ENCODE measurements around the gene FOXD1.

DNA sequence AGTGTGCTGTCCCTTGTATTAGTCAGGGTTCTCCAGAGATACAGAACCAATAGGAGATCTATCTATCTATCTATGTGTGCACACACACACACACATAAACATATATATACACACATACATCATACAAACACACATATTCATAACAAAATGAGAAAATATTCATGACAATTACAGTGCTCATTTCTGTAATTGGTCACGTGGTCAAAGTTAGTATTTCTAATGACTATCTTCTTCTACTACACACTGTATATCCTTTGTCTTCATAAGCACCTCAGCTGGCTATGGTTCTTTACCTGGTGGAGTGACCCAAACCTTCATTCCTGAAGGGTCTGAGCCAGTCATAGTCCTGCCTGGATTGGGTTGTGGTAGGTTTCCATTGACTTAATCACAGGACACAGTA is 31.9 kb upstream of the FOXD1 start:
- TF ChIP-seq POLR2A (IDR thresholded peaks at IDR 0.05; ENCODE audit: control extremely low read depth in 1 of 2, low read depth in 2 of 2, low read length in 2 of 2), result no peak
- no peak for TF ChIP-seq EP300 (IDR thresholded peaks at IDR 0.05; ENCODE audit: borderline replicate concordance in 1 of 2, low read depth in 2 of 2, low read length in 2 of 2)
- TF ChIP-seq CHD2 (IDR thresholded peaks at IDR 0.05; ENCODE audit: low read length), result no peak
- TF ChIP-seq, protein P1, sequence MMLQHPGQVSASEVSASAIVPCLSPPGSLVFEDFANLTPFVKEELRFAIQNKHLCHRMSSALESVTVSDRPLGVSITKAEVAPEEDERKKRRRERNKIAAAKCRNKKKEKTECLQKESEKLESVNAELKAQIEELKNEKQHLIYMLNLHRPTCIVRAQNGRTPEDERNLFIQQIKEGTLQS (IDR thresholded peaks at IDR 0.05; ENCODE audit: insufficient read depth, low read depth, low read length), result no peak
- TF ChIP-seq TEAD4 (IDR thresholded peaks at IDR 0.05; ENCODE audit: low read depth, low read length), result no peak
- TF ChIP-seq, protein P2, sequence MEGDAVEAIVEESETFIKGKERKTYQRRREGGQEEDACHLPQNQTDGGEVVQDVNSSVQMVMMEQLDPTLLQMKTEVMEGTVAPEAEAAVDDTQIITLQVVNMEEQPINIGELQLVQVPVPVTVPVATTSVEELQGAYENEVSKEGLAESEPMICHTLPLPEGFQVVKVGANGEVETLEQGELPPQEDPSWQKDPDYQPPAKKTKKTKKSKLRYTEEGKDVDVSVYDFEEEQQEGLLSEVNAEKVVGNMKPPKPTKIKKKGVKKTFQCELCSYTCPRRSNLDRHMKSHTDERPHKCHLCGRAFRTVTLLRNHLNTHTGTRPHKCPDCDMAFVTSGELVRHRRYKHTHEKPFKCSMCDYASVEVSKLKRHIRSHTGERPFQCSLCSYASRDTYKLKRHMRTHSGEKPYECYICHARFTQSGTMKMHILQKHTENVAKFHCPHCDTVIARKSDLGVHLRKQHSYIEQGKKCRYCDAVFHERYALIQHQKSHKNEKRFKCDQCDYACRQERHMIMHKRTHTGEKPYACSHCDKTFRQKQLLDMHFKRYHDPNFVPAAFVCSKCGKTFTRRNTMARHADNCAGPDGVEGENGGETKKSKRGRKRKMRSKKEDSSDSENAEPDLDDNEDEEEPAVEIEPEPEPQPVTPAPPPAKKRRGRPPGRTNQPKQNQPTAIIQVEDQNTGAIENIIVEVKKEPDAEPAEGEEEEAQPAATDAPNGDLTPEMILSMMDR (IDR thresholded peaks at IDR 0.05; ENCODE audit: control extremely low read depth in 1 of 3, insufficient read depth in 1 of 3, low read depth in 1 of 3, low read length in 3 of 3), result no peak
- no peak for TF ChIP-seq SIN3A (conservative IDR thresholded peaks at IDR 0.05 in 1 of 2, IDR thresholded peaks at IDR 0.05 in 1 of 2; ENCODE audit: low read depth in 1 of 2, low read length in 2 of 2)
- TF ChIP-seq POLR2AphosphoS5 (IDR thresholded peaks at IDR 0.05; ENCODE audit: low read depth, low read length), result no peak
- TF ChIP-seq, protein P3, sequence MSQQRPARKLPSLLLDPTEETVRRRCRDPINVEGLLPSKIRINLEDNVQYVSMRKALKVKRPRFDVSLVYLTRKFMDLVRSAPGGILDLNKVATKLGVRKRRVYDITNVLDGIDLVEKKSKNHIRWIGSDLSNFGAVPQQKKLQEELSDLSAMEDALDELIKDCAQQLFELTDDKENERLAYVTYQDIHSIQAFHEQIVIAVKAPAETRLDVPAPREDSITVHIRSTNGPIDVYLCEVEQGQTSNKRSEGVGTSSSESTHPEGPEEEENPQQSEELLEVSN (IDR thresholded peaks at IDR 0.05), result no peak
- TF ChIP-seq PHF8 (conservative IDR thresholded peaks at IDR 0.05; ENCODE audit: low read depth, low read length), result no peak
- TF ChIP-seq RFX5 (IDR thresholded peaks at IDR 0.05; ENCODE audit: borderline replicate concordance, low read depth, low read length), result no peak
- no peak for TF ChIP-seq GTF2F1 (IDR thresholded peaks at IDR 0.05; ENCODE audit: borderline replicate concordance, low read depth, low read length)
- TF ChIP-seq YY1 (IDR thresholded peaks at IDR 0.05; ENCODE audit: low read depth, low read length), result no peak

Data from H1 (cell line).